NT2/D1 (cell line): Measurements from ENCODE around the gene TPK1.

ENCODE experiments used
- DNase-seq: peaks from one replicate; pipeline ENCODE4 v3.0.0-alpha.2; 2011; ENCODE audit warnings: low read depth, low spot score
- H3K27me3 ChIP-seq: 2 replicates; pipeline ENCODE4 v1.6.0; 2011; ENCODE audit warnings: mild to moderate bottlenecking; ENCODE audit not compliant: insufficient read length, insufficient read depth
- H3K36me3 ChIP-seq: 2 replicates; pipeline ENCODE4 v1.6.1; 2011; ENCODE audit warnings: mild to moderate bottlenecking, low read length, mixed read lengths; ENCODE audit not compliant: insufficient read depth, insufficient read length
- H3K4me1 ChIP-seq: 2 replicates; pipeline ENCODE4 v1.5.1; 2011; ENCODE audit not compliant: insufficient read depth, insufficient read length
- H3K4me3 ChIP-seq: 2 replicates; pipeline ENCODE4 v1.5.1; 2011; ENCODE audit warnings: low read depth; ENCODE audit not compliant: insufficient read length
- H3K9ac ChIP-seq: 2 replicates; pipeline ENCODE4 v1.6.0; 2011; ENCODE audit warnings: low read depth; ENCODE audit not compliant: insufficient read length
- H3K9me3 ChIP-seq: 2 replicates; pipeline ENCODE4 v1.5.1; 2011; ENCODE audit warnings: mild to moderate bottlenecking, low read length; ENCODE audit not compliant: insufficient read depth
- SUZ12 ChIP-seq: IDR thresholded peaks from 2 replicates; pipeline ENCODE4 v1.6.1; 2011; ENCODE audit not compliant: insufficient read length, insufficient read depth; ENCODE audit errors: extremely low read depth
- YY1 ChIP-seq: IDR thresholded peaks from 2 replicates; pipeline ENCODE4 v1.6.1; 2011; ENCODE audit not compliant: insufficient read length, insufficient read depth
- ZNF274 ChIP-seq: IDR thresholded peaks from 2 replicates; pipeline ENCODE4 v1.6.1; 2011; ENCODE audit warnings: mild to moderate bottlenecking, low read depth, low read length

Gene TPK1

GRCh38 chr7:144407266-144407931 is 428.5 kb downstream of the TPK1 start:
- Histone ChIP-seq H3K4me1 (no peaks in the 10 kb centered on the region), H3K9ac (no peak overlapping the region), H3K4me3 (no peak overlapping the region), H3K27me3 (no peaks in the 10 kb centered on the region), H3K9me3 (no peaks in the 10 kb centered on the region), H3K36me3 (no peaks in the 10 kb centered on the region)
- no peak for DNase-seq
- TF ChIP-seq ZNF274, result no peak
- TF ChIP-seq SUZ12, result no peak
- no peak for TF ChIP-seq YY1

GRCh38 chr7:144404946-144405345 is 430.9 kb downstream of the TPK1 start:
- no peak for TF ChIP-seq YY1
- TF ChIP-seq ZNF274, result no peak
- no peak for TF ChIP-seq SUZ12
- H3K4me1 ChIP-seq, result no peaks in the 10 kb centered on the region
- no peaks in the 10 kb centered on the region for H3K27me3 ChIP-seq
- H3K4me3 ChIP-seq, result no peak overlapping the region
- no peaks in the 10 kb centered on the region for H3K36me3 ChIP-seq
- no peak for DNase-seq
- no peak overlapping the region for H3K9ac ChIP-seq
- H3K9me3 ChIP-seq, result no peaks in the 10 kb centered on the region

- no peak for DNase-seq
- Histone ChIP-seq H3K4me1 (no peaks in the 10 kb centered on the region), H3K9me3 (no peaks in the 10 kb centered on the region), H3K9ac (no peak within 1 kb of the TSS), H3K27me3 (no peaks in the 10 kb centered on the region), H3K4me3 (no peak within 1 kb of the TSS), H3K36me3 (no peaks in the 10 kb centered on the region)
- TF ChIP-seq ZNF274, result no peak
- no peak for TF ChIP-seq YY1
- TF ChIP-seq SUZ12, result no peak
Measured at GRCh38 chr7:144403649-144404061, 432.2 kb downstream of the TPK1 start, which contains the start of gene NOBOX. Gene NOBOX (minus strand): TSS chr7:144403693.

- no peak for DNase-seq
Measured at GRCh38 chr7:144403102-144403501, 432.8 kb downstream of the TPK1 start.

More at GRCh38 chr7:144403102-144403501, 432.8 kb downstream of the TPK1 start:
- no peak for TF ChIP-seq SUZ12
- TF ChIP-seq YY1, result no peak
- TF ChIP-seq ZNF274, result no peak
- Histone ChIP-seq H3K4me3 (no peak overlapping the region), H3K36me3 (no peaks in the 10 kb centered on the region), H3K9ac (no peak overlapping the region), H3K4me1 (no peaks in the 10 kb centered on the region), H3K9me3 (no peaks in the 10 kb centered on the region), H3K27me3 (no peaks in the 10 kb centered on the region)
